Esophagus muscularis mucosa (tissue), 4 donors: ENCODE data around the gene TSPAN32. TPM values are rescaled to one million over a fixed set of nuclear protein-coding genes. Genes with fewer than 3 reads are reported as not detected.
A peak's percentile ranks its signal among the peaks of the same experiment; 100 is the strongest.

ENCODE experiments used
- DNase-seq: peaks from one replicate; pipeline ENCODE4 v3.0.0-alpha.2; 2017; ENCODE audit errors: extremely low spot score
- H3K27ac ChIP-seq, 4 donors: fragments of 200-600 bp; sonication (generic); replicated peaks in 1 of 4; 1 replicate in 3 of 4; 2 replicates in 1 of 4; pipeline ENCODE4 v1.5.1; 2016 to 2019; ENCODE audit warnings: mild to moderate bottlenecking in 1 of 4
- H3K27me3 ChIP-seq, 4 donors: fragments of 200-600 bp; sonication (generic); one replicate each; pipeline versions ENCODE4 v1.5.1 to v1.6.0; 2016 to 2019
- H3K36me3 ChIP-seq, 4 donors: fragments of 200-600 bp; sonication (generic); one replicate each; pipeline ENCODE4 v1.5.1; 2016 to 2019
- H3K4me1 ChIP-seq, 4 donors: fragments of 200-600 bp; sonication (generic); one replicate each; pipeline ENCODE4 v1.5.1; 2016 to 2019
- H3K4me3 ChIP-seq, 4 donors: fragments of 200-600 bp; sonication (generic); 1 replicate in 2 of 4; 2 replicates in 2 of 4; pipeline ENCODE4 v1.5.1; 2016 to 2019; ENCODE audit warnings: mild to moderate bottlenecking in 4 of 4, moderate library complexity in 1 of 4
- H3K9me3 ChIP-seq, 4 donors: fragments of 200-600 bp; sonication (generic); 1 replicate in 3 of 4; 2 replicates in 1 of 4; pipeline ENCODE4 v1.5.1; 2016 to 2019
- CTCF ChIP-seq, 3 experiments: fragments of 200-600 bp in 2 of 3; fragments of 450-650 bp in 1 of 3; sonication (generic) in 2 of 3; IDR thresholded peaks; one replicate each; pipeline ENCODE4 v1.5.1; 2017 to 2019; ENCODE audit warnings: antibody characterized with exemption in 3 of 3, mild to moderate bottlenecking in 2 of 3, moderate library complexity in 1 of 3
- EP300 ChIP-seq: sonication (generic); formaldehyde crosslinking; IDR thresholded peaks from one replicate; pipeline ENCODE4 v1.6.1; 2017; ENCODE audit warnings: antibody characterized with exemption
- POLR2A ChIP-seq: fragments of 450-650 bp; IDR thresholded peaks from one replicate; pipeline ENCODE4 v1.6.1; 2017; ENCODE audit warnings: antibody characterized with exemption, moderate library complexity, mild to moderate bottlenecking, low read depth
- POLR2AphosphoS5 ChIP-seq, 2 donors: sonication (generic); formaldehyde crosslinking; IDR thresholded peaks; one replicate each; pipeline ENCODE4 v1.6.1; 2017; ENCODE audit warnings: antibody characterized with exemption in 2 of 2
- WGBS: methylation state at CpG from one replicate; pipeline ENCODE4 v1.1.5; 2018; 5-methylcytosine and 5-hydroxymethylcytosine counted together
- intact Hi-C: fragments of 100-400 bp; cut with DNase I; formaldehyde crosslinking; loops from one replicate; pipeline ENCODE4 v1.15.1; 2023
- total RNA-seq, 4 donors: library from RNA; depleted of rRNA; stranded (reverse); fragments of >200 nt; gene quantifications; one replicate each; pipeline versions ENCODE4 v1.1.0 to v1.2.1, GENCODE V29; 2016

The TSPAN32 gene
- total RNA-seq, 4 donors from 2014 or later = 0.52 to 3.5 (median 1.2) TPM; not detected in 1

- H3K27ac ChIP-seq = no peak overlapping the region
- peaks cover 20 to 30% (median 28%) of the 10 kb centered on the region in 4 donors for H3K4me1 ChIP-seq
- WGBS = 84% methylated on average over 15 of the region's 15 CpGs
- H3K4me3 ChIP-seq = no peak overlapping the region
- peaks cover 0 to 78% (median 33%) of the 10 kb centered on the region in 4 donors for H3K27me3 ChIP-seq
- TF ChIP-seq CTCF (IDR thresholded peaks at IDR 0.05) = no peak
- TF ChIP-seq EP300 = no peak
- TF ChIP-seq POLR2AphosphoS5 (IDR thresholded peaks at IDR 0.05) = no peak
- no peak for TF ChIP-seq POLR2A
- peak; percentile 79 for DNase-seq
- no peaks in the 10 kb centered on the region for H3K36me3 ChIP-seq
- H3K9me3 ChIP-seq = no peaks in the 10 kb centered on the region
- intact Hi-C loops = no loop called here
Observed at GRCh38 chr11:2273311-2273710, 28.5 kb upstream of the TSPAN32 start.

- Histone ChIP-seq H3K9me3 (no peaks in the 10 kb centered on the region), H3K4me3 (no peak overlapping the region), H3K27ac (no peak overlapping the region), H3K36me3 (no peaks in the 10 kb centered on the region), H3K4me1 (peaks cover 16 to 26% (median 25%) of the 10 kb centered on the region in 4 donors), H3K27me3 (peaks cover 0 to 75% (median 31%) of the 10 kb centered on the region in 4 donors)
- 83% methylated on average over 12 of the region's 12 CpGs for WGBS
- peak; percentile 87 for DNase-seq
- TF ChIP-seq EP300 (no peak), CTCF (IDR thresholded peaks at IDR 0.05) (no peak), POLR2A (no peak), POLR2AphosphoS5 (IDR thresholded peaks at IDR 0.05) (no peak)
- intact Hi-C loops = no loop called here
Observed at GRCh38 chr11:2273771-2274170, 28.0 kb upstream of the TSPAN32 start.

GRCh38 chr11:2275334-2276279, 26.2 kb upstream of the TSPAN32 start:
- H3K9me3 ChIP-seq = peaks cover 0 to 9% (median 3%) of the 10 kb centered on the region in 4 donors
- peaks cover under 1 to 8% (median 7%) of the 10 kb centered on the region in 4 donors for H3K4me1 ChIP-seq
- H3K27me3 ChIP-seq = peaks cover 0 to 56% (median 15%) of the 10 kb centered on the region in 4 donors
- no peak overlapping the region for H3K4me3 ChIP-seq
- peak; percentile 82 for DNase-seq
- H3K36me3 ChIP-seq = no peaks in the 10 kb centered on the region
- no peak overlapping the region for H3K27ac ChIP-seq
- intact Hi-C loops = no loop called here
- WGBS = 88% methylated on average over 23 of the region's 30 CpGs
- no peak for TF ChIP-seq POLR2AphosphoS5 (IDR thresholded peaks at IDR 0.05)
- TF ChIP-seq POLR2A = no peak
- no peak for TF ChIP-seq CTCF (IDR thresholded peaks at IDR 0.05)
- no peak for TF ChIP-seq EP300

- no peak overlapping the region for H3K27ac ChIP-seq
- H3K27me3 ChIP-seq = peaks cover 0 to 48% (median 7%) of the 10 kb centered on the region in 4 donors
- no peak for TF ChIP-seq EP300
- TF ChIP-seq POLR2A = no peak
- no peak for TF ChIP-seq POLR2AphosphoS5 (IDR thresholded peaks at IDR 0.05)
- TF ChIP-seq CTCF (IDR thresholded peaks at IDR 0.05) = no peak
- H3K4me3 ChIP-seq = no peak overlapping the region
- peak; percentile 77 for DNase-seq
- 84% methylated on average over 13 of the region's 14 CpGs for WGBS
- H3K9me3 ChIP-seq = peaks cover 0 to 14% (median 3%) of the 10 kb centered on the region in 4 donors
- H3K36me3 ChIP-seq = no peaks in the 10 kb centered on the region
- intact Hi-C loops = no loop called here
- no peaks in the 10 kb centered on the region for H3K4me1 ChIP-seq
Observed at GRCh38 chr11:2276280-2277007, 25.4 kb upstream of the TSPAN32 start.
